ENCODE data around the gene AOPEP. TPM values are rescaled to one million over a fixed set of nuclear protein-coding genes. Genes with fewer than 3 reads are reported as not detected.
A peak's percentile ranks its signal among the peaks of the same experiment; 100 is the strongest.

The AOPEP gene
- polyA plus RNA-seq, 6 donors from 2014 or later: 5.2 to 11.8 (median 8.2) TPM

DNA sequence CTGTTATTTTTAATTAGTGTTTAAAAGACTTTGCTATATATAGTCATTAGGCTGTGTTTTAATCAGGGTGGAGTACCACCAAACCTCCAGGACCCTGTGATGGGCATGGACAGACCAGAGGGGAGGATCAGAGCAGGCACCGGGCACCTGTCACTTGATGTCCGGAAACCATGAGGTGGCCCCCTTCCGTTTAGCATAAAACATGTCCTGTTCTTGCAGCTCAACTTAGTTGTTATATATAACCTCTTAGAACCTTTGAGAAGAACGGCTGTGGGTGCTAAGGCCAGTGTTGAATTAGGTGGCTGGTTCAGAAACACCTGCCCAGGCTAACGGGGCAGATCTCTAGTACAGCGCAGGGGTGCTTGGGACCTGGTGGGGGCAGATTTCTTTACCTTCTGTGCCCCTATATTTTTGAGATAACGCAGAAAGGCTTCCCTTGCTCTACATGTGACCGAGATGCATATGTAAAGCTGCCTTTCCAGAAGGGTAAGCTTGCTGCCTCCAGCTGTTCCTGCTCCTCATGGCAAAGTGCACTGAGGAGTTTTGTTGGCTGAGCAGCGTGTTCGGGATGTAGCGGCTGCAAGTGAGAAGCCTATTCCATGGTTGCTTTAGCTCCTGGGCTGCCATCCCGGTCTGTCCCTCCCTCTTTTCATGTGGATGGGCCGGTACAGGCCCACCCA, 335.6 kb downstream of the AOPEP start:
- no peak overlapping the region for H3K27ac Mint-ChIP-seq
- no peaks in the 10 kb centered on the region for H3K27me3 Mint-ChIP-seq
- DNase-seq (no peak), ATAC-seq (ENCODE audit: low read depth in 2 of 2) (no peak)
- peaks cover 9 to 15% of the 10 kb centered on the region in 2 donors for H3K36me3 Mint-ChIP-seq
- no peaks in the 10 kb centered on the region for H3K9me3 Mint-ChIP-seq
- no peak overlapping the region for H3K4me3 Mint-ChIP-seq
- peaks cover 0 to 5% (median 3%) of the 10 kb centered on the region in 3 donors for H3K4me1 Mint-ChIP-seq

DNA sequence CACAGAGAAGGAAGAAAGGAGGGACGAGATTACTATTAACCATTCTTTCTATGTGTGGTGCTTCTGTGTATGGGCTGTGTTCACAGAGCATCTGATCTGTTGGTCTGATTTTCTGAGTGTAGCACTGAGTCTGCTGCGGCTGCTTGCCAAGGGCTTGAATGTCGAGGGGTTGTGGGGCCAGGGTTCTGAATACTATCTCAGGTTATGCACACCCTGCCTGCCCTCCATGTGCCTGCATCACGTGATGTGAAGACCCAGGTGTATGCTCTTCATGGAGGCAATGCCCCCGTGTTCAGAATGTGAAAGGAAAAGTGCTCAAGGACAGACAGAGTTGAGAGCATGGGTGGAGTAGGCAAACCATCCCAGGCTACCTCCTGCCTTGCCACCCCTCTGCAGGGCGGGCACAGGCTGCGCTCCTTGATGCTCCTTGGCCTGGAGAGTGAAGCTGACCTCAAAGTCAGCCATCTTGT, 336.1 kb downstream of the AOPEP start:
- Mint-ChIP-seq H3K9me3 (no peaks in the 10 kb centered on the region), H3K4me3 (no peak overlapping the region), H3K4me1 (peaks cover 0 to 5% (median 3%) of the 10 kb centered on the region in 3 donors), H3K27ac (peak overlapping the region in 1 of 6 donors; percentile 49), H3K27me3 (no peaks in the 10 kb centered on the region), H3K36me3 (peaks cover 9 to 15% of the 10 kb centered on the region in 2 donors)
- DNase-seq: no peak
- no peak for ATAC-seq (ENCODE audit: low read depth in 2 of 2)

DNA sequence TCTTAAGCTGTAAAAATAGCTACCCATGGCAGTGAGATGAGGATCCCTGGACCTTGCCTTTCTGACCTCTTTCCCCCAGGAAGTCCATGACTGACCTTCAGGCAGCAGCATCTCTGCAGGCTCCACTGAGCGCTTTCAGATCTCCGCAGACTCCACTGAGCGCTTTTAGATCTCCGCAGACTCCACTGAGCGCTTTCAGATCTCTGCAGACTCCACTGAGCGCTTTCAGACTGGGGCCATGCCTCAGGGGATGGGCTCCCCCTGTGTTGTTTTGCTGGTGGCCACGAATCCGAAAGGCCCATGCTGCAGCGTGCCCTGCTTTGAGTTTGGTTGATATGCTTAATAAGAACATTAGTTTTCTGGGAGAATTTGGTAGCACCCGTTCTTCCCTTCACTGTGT, 336.8 kb downstream of the AOPEP start:
- H3K4me3 Mint-ChIP-seq: no peak overlapping the region
- DNase-seq (no peak), ATAC-seq (ENCODE audit: low read depth in 2 of 2) (no peak)
- peaks cover 9 to 16% of the 10 kb centered on the region in 2 donors for H3K36me3 Mint-ChIP-seq
- no peaks in the 10 kb centered on the region for H3K27me3 Mint-ChIP-seq
- H3K4me1 Mint-ChIP-seq: peaks cover 0 to 5% (median 3%) of the 10 kb centered on the region in 3 donors
- H3K27ac Mint-ChIP-seq: peak overlapping the region in 1 of 6 donors; percentile 61
- H3K9me3 Mint-ChIP-seq: no peaks in the 10 kb centered on the region

DNA sequence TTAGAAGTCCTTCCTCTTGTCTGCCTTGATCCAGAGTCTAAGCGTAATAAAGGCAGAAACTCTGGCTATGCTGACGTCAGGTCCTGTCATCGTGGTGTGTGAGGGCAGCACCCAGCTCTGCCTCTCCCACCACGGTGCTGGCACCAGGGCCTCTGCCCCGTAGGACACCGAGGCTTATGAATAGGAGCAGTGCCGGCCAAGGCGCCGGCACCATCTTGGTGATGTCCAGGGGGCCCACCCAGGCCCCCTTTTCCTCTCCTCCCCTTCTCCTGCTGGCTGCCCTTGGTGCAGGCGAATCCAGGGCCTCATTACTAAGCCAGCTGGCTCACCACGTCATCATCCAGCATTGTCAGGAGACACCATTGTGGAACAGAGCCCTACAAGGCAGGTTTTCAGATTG, 338.7 kb downstream of the AOPEP start:
- no peaks in the 10 kb centered on the region for H3K9me3 Mint-ChIP-seq
- H3K36me3 Mint-ChIP-seq: peaks cover 9 to 19% of the 10 kb centered on the region in 2 donors
- H3K4me1 Mint-ChIP-seq: peaks cover 0 to 5% (median 0%) of the 10 kb centered on the region in 3 donors
- H3K4me3 Mint-ChIP-seq: no peak overlapping the region
- no peaks in the 10 kb centered on the region for H3K27me3 Mint-ChIP-seq
- no peak overlapping the region for H3K27ac Mint-ChIP-seq
- DNase-seq: no peak
- no peak for ATAC-seq (ENCODE audit: low read depth in 2 of 2)

DNA sequence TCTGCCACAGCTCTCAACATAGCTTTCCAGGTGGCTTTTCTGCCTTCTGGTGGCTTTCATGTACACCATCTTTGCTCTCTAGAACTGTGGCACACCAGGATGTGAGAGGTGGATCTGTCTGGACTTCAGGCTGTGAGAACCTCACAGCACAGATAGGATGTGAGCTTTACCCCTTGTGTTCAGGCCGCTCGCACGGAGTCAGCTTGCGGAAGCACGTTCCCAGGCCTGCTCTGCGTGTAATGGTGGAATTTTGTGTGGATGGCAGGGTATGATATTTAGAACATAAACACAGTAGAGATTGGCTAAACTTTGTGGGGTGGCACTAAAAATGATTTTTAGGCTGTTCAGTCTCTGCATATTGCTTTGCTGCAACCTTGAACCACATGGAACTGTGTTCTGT, 340.6 kb downstream of the AOPEP start:
- Mint-ChIP-seq H3K4me3 (no peak overlapping the region), H3K9me3 (no peaks in the 10 kb centered on the region), H3K27me3 (no peaks in the 10 kb centered on the region), H3K27ac (no peak overlapping the region), H3K36me3 (peaks cover 9 to 19% of the 10 kb centered on the region in 2 donors), H3K4me1 (peaks cover 0 to 1% (median 0%) of the 10 kb centered on the region in 3 donors)
- ATAC-seq (ENCODE audit: low read depth in 2 of 2) (no peak), DNase-seq (no peak)

DNA sequence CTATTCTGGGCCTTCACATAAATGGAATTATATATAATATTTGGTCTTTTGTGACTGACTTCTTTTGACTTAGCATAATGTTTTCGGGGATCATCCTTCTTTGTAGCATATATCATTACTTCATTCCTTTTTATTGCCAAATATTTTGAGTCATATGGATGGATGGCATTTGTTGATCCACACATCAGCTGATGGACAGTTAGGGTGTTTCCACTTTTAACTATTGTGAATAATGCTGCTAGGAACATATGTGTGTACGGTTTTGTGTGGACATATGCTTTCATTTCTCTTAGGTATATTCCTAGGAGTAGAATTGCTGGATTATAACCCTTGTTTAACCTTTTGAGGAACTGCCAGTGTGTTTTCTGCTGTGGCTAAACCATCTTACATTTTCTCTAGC, 341.4 kb downstream of the AOPEP start:
- Mint-ChIP-seq H3K36me3 (peaks cover 9 to 15% of the 10 kb centered on the region in 2 donors), H3K4me3 (no peak overlapping the region), H3K9me3 (no peaks in the 10 kb centered on the region), H3K27me3 (no peaks in the 10 kb centered on the region), H3K27ac (no peak overlapping the region), H3K4me1 (no peaks in the 10 kb centered on the region)
- DNase-seq: no peak
- ATAC-seq (ENCODE audit: low read depth in 2 of 2): no peak

DNA sequence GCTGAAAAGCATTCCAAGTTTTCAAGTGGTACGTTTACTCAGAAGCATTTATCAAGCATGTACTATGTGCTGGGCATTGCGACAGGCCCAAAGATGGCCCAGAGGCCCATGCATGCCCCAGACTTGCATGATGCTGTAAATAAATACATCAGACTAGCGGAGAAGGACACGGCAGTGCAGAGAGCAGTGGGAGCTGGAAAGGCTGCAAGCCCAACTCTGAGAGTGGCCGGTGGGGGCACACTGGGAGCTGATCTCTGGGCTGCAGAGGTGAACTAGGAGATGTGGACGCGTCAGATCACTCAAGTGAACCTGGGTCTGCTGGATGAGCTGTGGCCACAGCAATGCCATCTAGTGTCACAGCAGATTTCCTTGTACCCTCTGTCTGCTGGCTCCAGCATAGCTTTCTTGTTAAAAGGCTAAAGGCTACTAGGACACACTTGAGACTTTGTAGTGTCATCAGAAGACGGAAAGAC, 344.1 kb downstream of the AOPEP start:
- Mint-ChIP-seq H3K36me3 (peaks cover 0 to 12% of the 10 kb centered on the region in 2 donors), H3K27me3 (no peaks in the 10 kb centered on the region), H3K4me3 (no peak overlapping the region), H3K27ac (no peak overlapping the region), H3K9me3 (no peaks in the 10 kb centered on the region), H3K4me1 (peaks cover 0 to 4% (median 0%) of the 10 kb centered on the region in 3 donors)
- no peak for DNase-seq
- no peak for ATAC-seq (ENCODE audit: low read depth in 2 of 2)

DNA sequence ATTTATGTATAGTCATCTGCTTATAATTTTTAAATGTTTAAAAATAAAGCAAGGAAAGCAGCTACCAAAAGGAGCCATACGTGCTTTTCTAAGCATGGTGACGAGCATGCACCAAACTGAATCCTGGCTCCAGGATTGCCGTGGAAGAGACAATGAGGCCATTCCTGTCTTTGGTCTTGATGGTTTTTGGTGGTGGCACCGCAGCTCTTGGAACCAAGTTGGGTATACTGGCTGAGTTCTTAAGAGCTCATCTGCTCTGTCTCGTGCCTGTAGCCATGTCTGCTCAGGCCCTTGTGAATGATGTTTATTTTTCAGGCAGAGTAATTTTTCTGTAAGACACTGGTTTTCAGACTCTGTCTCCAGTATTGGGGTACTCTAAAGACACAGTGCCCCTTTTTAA, 345.0 kb downstream of the AOPEP start:
- Mint-ChIP-seq H3K36me3 (peaks cover 0 to 12% of the 10 kb centered on the region in 2 donors), H3K4me1 (peaks cover 0 to 4% (median 0%) of the 10 kb centered on the region in 3 donors), H3K4me3 (no peak overlapping the region), H3K27me3 (no peaks in the 10 kb centered on the region), H3K9me3 (no peaks in the 10 kb centered on the region), H3K27ac (no peak overlapping the region)
- ATAC-seq (ENCODE audit: low read depth in 2 of 2): no peak
- DNase-seq: no peak

DNA sequence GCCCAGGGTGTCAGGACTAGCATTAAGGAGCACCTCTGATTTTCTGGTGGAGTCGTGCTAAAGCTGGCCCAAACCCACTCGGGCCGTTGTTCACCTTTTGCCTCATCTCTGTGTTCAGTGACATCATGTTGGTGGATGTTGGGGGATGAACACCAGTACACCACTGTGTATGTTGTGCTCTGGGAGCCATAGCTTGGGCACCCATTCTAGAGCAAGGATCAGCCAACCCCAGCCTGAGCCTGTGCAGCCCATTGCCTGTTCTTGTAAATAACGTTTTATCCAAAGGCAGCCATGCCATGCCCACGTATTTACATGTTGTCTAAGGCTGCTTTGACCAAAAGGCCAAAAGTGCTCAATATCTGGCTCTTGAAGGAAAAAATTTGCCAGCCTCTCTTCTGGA, 345.4 kb downstream of the AOPEP start:
- ATAC-seq (ENCODE audit: low read depth in 2 of 2): no peak
- H3K27me3 Mint-ChIP-seq: no peaks in the 10 kb centered on the region
- H3K4me1 Mint-ChIP-seq: peaks cover 0 to 4% (median 0%) of the 10 kb centered on the region in 3 donors
- peaks cover 0 to 12% of the 10 kb centered on the region in 2 donors for H3K36me3 Mint-ChIP-seq
- H3K4me3 Mint-ChIP-seq: no peak overlapping the region
- DNase-seq: no peak
- H3K27ac Mint-ChIP-seq: no peak overlapping the region
- no peaks in the 10 kb centered on the region for H3K9me3 Mint-ChIP-seq

DNA sequence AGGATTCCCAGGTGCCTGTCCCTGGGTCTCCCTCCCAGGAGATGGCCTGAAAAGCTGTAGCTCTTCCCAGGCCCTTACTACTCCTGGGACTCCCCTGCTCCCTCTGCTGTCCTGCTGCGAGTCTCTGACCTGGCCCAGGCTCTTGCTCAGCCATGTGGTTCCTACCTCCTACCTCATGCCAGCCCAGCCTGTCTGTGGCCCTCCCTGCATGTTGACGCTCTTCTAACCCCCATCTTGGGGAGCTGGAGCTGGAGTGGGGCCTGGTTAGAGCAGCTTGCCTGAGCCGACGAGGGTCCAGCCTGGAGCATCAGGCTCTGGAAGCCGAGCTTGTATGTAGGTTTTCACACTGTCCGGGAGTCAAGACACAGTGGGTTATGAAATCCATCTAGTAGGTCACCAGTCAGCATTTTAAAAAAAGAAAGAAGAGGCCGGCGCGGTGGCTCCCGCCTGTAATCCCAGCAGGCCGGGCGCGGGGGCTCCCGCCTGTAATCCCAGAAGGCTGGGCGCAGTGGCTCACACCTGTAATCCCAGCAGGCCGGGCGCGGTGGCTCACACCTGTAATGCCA, 346.6 kb downstream of the AOPEP start:
- Mint-ChIP-seq H3K27me3 (no peaks in the 10 kb centered on the region), H3K27ac (no peak overlapping the region), H3K9me3 (no peaks in the 10 kb centered on the region), H3K4me3 (no peak overlapping the region), H3K36me3 (peaks cover 0 to 12% of the 10 kb centered on the region in 2 donors), H3K4me1 (peaks cover 0 to 4% (median 0%) of the 10 kb centered on the region in 3 donors)
- DNase-seq (no peak), ATAC-seq (ENCODE audit: low read depth in 2 of 2) (no peak)

DNA sequence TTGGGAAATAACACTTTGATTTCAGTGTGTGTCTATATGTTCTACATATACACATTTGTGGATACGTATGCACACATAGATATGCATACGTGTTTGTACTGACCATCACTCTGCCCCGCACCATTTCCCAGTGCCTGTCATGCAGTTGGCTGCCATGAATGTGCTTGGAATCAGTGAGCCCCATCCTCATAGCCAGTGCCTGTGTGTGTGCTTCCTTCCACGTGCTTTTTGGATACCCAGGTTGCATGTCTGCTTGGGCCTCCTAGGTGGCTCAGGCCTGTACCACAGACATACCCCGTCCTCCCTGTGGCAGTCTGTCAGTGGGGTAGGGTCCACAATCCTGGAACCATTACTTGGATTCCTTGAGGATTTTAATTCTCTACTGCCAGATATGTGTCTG, 347.4 kb downstream of the AOPEP start:
- peaks cover 0 to 4% (median 0%) of the 10 kb centered on the region in 3 donors for H3K4me1 Mint-ChIP-seq
- no peak for ATAC-seq (ENCODE audit: low read depth in 2 of 2)
- no peak overlapping the region for H3K27ac Mint-ChIP-seq
- H3K36me3 Mint-ChIP-seq: peaks cover 0 to 8% of the 10 kb centered on the region in 2 donors
- H3K9me3 Mint-ChIP-seq: no peaks in the 10 kb centered on the region
- DNase-seq: no peak
- H3K4me3 Mint-ChIP-seq: no peak overlapping the region
- no peaks in the 10 kb centered on the region for H3K27me3 Mint-ChIP-seq

DNA sequence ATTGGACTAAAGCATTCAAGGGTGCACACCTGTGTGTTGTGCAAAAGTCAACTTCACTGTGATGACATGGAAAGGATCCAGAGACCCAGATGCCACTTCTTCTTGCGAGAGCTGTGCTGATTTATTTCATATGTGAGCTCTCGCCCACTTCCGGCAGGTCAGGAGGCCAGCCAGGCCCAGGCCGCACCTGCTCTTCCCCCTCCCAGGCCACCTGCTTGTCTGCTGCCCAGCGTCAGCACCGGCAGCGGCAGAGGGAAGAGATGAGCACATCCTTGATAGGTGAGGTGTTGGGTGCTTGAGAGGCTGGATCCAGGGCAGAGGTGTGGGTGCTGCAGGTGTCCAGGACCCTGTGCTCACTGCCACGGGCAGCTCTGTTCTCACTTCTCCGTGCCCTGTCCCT, 348.1 kb downstream of the AOPEP start:
- Mint-ChIP-seq H3K27me3 (no peaks in the 10 kb centered on the region), H3K4me1 (peaks cover 0 to 4% (median 0%) of the 10 kb centered on the region in 3 donors), H3K4me3 (no peak overlapping the region)

DNA sequence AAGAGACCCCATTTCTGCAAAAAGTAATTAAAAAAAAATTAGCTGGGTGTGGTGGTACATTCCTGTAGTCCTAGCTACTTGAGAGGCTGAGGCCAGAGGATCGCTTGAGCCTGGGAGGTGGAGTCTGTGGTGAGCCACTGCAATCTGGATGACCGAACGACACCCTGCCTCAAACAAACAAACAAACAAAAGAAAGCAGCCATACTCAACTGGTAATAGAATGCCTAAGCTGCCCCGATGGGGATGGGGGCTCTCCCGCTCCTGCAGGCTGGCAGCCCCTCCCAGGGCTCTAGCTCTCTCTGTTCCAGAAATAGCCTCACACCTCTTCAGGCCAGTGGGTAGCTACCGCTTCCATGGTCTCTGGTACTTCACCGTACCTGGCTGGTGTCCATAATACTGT, 349.2 kb downstream of the AOPEP start:
- Mint-ChIP-seq H3K9me3 (no peaks in the 10 kb centered on the region), H3K27me3 (no peaks in the 10 kb centered on the region), H3K4me3 (no peak overlapping the region), H3K36me3 (peaks cover 0 to 4% of the 10 kb centered on the region in 2 donors), H3K4me1 (peaks cover 0 to 4% (median 0%) of the 10 kb centered on the region in 3 donors), H3K27ac (no peak overlapping the region)
- ATAC-seq (ENCODE audit: low read depth in 2 of 2) (no peak), DNase-seq (no peak)

More for the DNA sequence above, 348.1 kb downstream of the AOPEP start:
- Mint-ChIP-seq H3K9me3 (no peaks in the 10 kb centered on the region), H3K36me3 (peaks cover 0 to 8% of the 10 kb centered on the region in 2 donors), H3K27ac (no peak overlapping the region)
- ATAC-seq (ENCODE audit: low read depth in 2 of 2) (no peak), DNase-seq (no peak)

DNA sequence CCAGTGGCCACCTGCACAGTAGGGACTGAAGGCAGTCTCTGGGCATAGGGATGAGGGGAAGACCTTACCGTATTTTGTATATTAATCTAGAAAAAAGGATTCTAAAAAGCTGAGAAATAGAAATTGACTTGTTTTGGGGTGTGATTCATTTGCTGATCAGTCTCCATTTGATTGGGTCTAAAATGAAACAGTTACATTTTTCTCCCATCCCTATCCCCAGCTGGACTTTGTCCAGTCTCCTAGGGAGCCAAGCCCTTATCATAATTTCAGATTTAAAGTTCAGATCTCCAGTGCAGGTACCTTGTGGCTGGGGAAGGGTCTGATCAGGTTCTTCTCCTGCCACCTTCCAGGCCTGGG, 350.2 kb downstream of the AOPEP start:
- ATAC-seq (ENCODE audit: low read depth in 2 of 2) (no peak), DNase-seq (no peak)
- Mint-ChIP-seq H3K27me3 (no peaks in the 10 kb centered on the region), H3K36me3 (peaks cover 6 to 8% of the 10 kb centered on the region in 2 donors), H3K4me3 (no peak overlapping the region), H3K9me3 (no peaks in the 10 kb centered on the region), H3K27ac (no peak overlapping the region), H3K4me1 (peaks cover 0 to 4% (median 0%) of the 10 kb centered on the region in 3 donors)
